H1 (cell line): ENCODE data around the gene KIAA0586. TPM values are rescaled to one million over a fixed set of nuclear protein-coding genes. Genes with fewer than 3 reads are reported as not detected.

Experiments
- CTCF ChIA-PET: fragments of 300-600 bp; sonication (Branson Sonifier 250); formaldehyde crosslinking; loops from one replicate; lab custom pipeline; 2021; ENCODE audit not compliant: partially characterized antibody; lab: Charles Lee
- POLR2A ChIA-PET: fragments of 300-600 bp; sonication (Branson Sonifier 250); formaldehyde crosslinking; loops from one replicate; lab custom pipeline; 2021; ENCODE audit warnings: inconsistent platforms; ENCODE audit not compliant: partially characterized antibody; lab: Charles Lee
- DNase-seq, 2 experiments: peaks; one replicate each; pipeline versions ENCODE4 v3.0.0 to v3.0.0-alpha.2; 2010 to 2022; ENCODE audit warnings: low spot score in 2 of 2, low read depth in 1 of 2, mixed read lengths in 1 of 2
- FAIRE-seq: peaks from 2 replicates; lab custom pipeline; 2011; peaks lifted over from hg19 to GRCh38; lab: Jason Lieb, UNC
- H2AFZ ChIP-seq: 2 replicates; pipeline ENCODE4 v1.8.1; 2012; ENCODE audit warnings: low read length, inconsistent platforms
- H2AK5ac ChIP-seq: 2 replicates; pipeline ENCODE4 v1.6.1; 2013; ENCODE audit warnings: low read depth, low read length
- H2BK120ac ChIP-seq: replicated peaks from 2 replicates; pipeline ENCODE3; 2013; ENCODE audit warnings: low read depth, low read length, inconsistent platforms
- H2BK12ac ChIP-seq: 2 replicates; pipeline ENCODE4 v1.6.1; 2013; ENCODE audit warnings: low read depth, low read length
- H2BK15ac ChIP-seq: 2 replicates; pipeline ENCODE4 v1.6.1; 2013; ENCODE audit warnings: low read length
- H2BK20ac ChIP-seq: 2 replicates; pipeline ENCODE4 v1.6.1; 2013; ENCODE audit warnings: low read length
- H2BK5ac ChIP-seq: 2 replicates; pipeline ENCODE4 v1.6.1; 2013; ENCODE audit warnings: low read depth, low read length
- H3K14ac ChIP-seq: 2 replicates; pipeline ENCODE4 v1.6.1; 2013; ENCODE audit warnings: inconsistent platforms; ENCODE audit not compliant: insufficient read length
- H3K18ac ChIP-seq: 2 replicates; pipeline ENCODE4 v1.6.1; 2013; ENCODE audit warnings: low read length; ENCODE audit errors: extremely low read depth
- H3K23ac ChIP-seq: 2 replicates; pipeline ENCODE4 v1.6.1; 2013; ENCODE audit warnings: inconsistent platforms; ENCODE audit not compliant: insufficient read length
- H3K23me2 ChIP-seq: 2 replicates; pipeline ENCODE4 v1.6.1; 2013; ENCODE audit warnings: low read depth, low read length
- H3K27ac ChIP-seq: 2 replicates; pipeline ENCODE4 v1.6.1; 2011; ENCODE audit warnings: low read depth, low read length, inconsistent platforms
- H3K27me3 ChIP-seq, 4 experiments: replicated peaks in 1 of 4; 1 replicate in 1 of 4; 2 replicates in 3 of 4; pipeline versions ENCODE4 v1.6.1 to v1.8.1; 2011 to 2013; ENCODE audit warnings: low read length in 3 of 4, mild to moderate bottlenecking in 3 of 4, inconsistent platforms in 2 of 4, mixed read lengths in 2 of 4, moderate library complexity in 1 of 4; ENCODE audit not compliant: control insufficient read depth in 3 of 4, insufficient read depth in 3 of 4; ENCODE audit errors: extremely low read depth in 1 of 4
- H3K36me3 ChIP-seq, 4 experiments: 2 replicates each; pipeline versions ENCODE4 v1.6.1 to v1.8.1; 2011 to 2013; ENCODE audit warnings: mild to moderate bottlenecking in 4 of 4, low read length in 3 of 4, moderate library complexity in 2 of 4, control low read depth in 1 of 4, inconsistent platforms in 1 of 4; ENCODE audit not compliant: insufficient read depth in 4 of 4, control insufficient read depth in 2 of 4
- H3K4ac ChIP-seq: replicated peaks from 2 replicates; pipeline ENCODE3; 2013; ENCODE audit warnings: low read length, low read depth, mixed read lengths, inconsistent platforms; ENCODE audit not compliant: insufficient read length
- H3K4me1 ChIP-seq, 4 experiments: replicated peaks in 1 of 4; 1 replicate in 1 of 4; 2 replicates in 3 of 4; pipeline versions ENCODE4 v1.6.1 to v1.8.1; 2011 to 2013; ENCODE audit warnings: low read length in 3 of 4, inconsistent platforms in 2 of 4, mixed read lengths in 1 of 4; ENCODE audit not compliant: insufficient read depth in 4 of 4, control insufficient read depth in 3 of 4
- H3K4me2 ChIP-seq, 2 experiments: 2 replicates each; pipeline versions ENCODE4 v1.6.1 to v1.8.1; 2011 to 2013; ENCODE audit warnings: low read depth in 2 of 2, low read length in 2 of 2, control low read depth in 1 of 2, inconsistent platforms in 1 of 2, mild to moderate bottlenecking in 1 of 2; ENCODE audit not compliant: insufficient read depth in 1 of 2
- H3K4me3 ChIP-seq, 4 experiments: fragments of 200-600, 300-600 bp in 1 of 4; sonication (generic), shearing (Covaris generic), sonication (Bioruptor Twin) in 1 of 4; 2 replicates each; pipeline versions ENCODE4 v1.5.1 to v1.8.1; 2011 to 2016; ENCODE audit warnings: low read length in 4 of 4, low read depth in 3 of 4, control low read depth in 2 of 4, inconsistent platforms in 2 of 4, mild to moderate bottlenecking in 2 of 4, mixed read lengths in 1 of 4, moderate library complexity in 1 of 4; ENCODE audit not compliant: insufficient read depth in 2 of 4; ENCODE audit errors: extremely low read depth in 1 of 4
- H3K56ac ChIP-seq: replicated peaks from 2 replicates; pipeline ENCODE3; 2013; ENCODE audit warnings: low read depth, mild to moderate bottlenecking, mixed read lengths, low read length, inconsistent platforms; ENCODE audit not compliant: insufficient read length
- H3K79me1 ChIP-seq: 2 replicates; pipeline ENCODE4 v1.6.1; 2013; ENCODE audit warnings: low read depth, low read length, control low read depth
- H3K79me2 ChIP-seq, 2 experiments: 2 replicates each; pipeline versions ENCODE4 v1.6.1 to v1.8.1; 2012 to 2013; ENCODE audit warnings: low read length in 2 of 2, mild to moderate bottlenecking in 2 of 2, inconsistent platforms in 1 of 2; ENCODE audit not compliant: insufficient read depth in 2 of 2, control insufficient read depth in 1 of 2
- H3K9ac ChIP-seq, 4 experiments: replicated peaks in 1 of 4; 1 replicate in 1 of 4; 2 replicates in 3 of 4; pipeline versions ENCODE4 v1.6.1 to v1.8.1; 2011 to 2013; ENCODE audit warnings: low read depth in 3 of 4, low read length in 3 of 4, control low read depth in 2 of 4, mild to moderate bottlenecking in 2 of 4, moderate library complexity in 2 of 4, inconsistent platforms in 1 of 4; ENCODE audit errors: extremely low read depth in 1 of 4
- H3K9me3 ChIP-seq, 2 experiments: 2 replicates each; pipeline versions ENCODE4 v1.6.1 to v1.8.1; 2012 to 2013; ENCODE audit warnings: mild to moderate bottlenecking in 2 of 2, moderate library complexity in 2 of 2, control low read depth in 1 of 2, inconsistent platforms in 1 of 2, low read depth in 1 of 2, low read length in 1 of 2, mixed read lengths in 1 of 2; ENCODE audit not compliant: insufficient read depth in 2 of 2
- H4K20me1 ChIP-seq, 2 experiments: replicated peaks in 1 of 2; 2 replicates each; pipeline versions ENCODE3 to v1.8.1; 2011 to 2013; ENCODE audit warnings: inconsistent platforms in 2 of 2, low read length in 2 of 2, mild to moderate bottlenecking in 1 of 2; ENCODE audit not compliant: insufficient read depth in 2 of 2, control insufficient read depth in 1 of 2
- H4K5ac ChIP-seq: 2 replicates; pipeline ENCODE4 v1.6.1; 2013; ENCODE audit warnings: low read length, low read depth, mixed read lengths, inconsistent platforms; ENCODE audit not compliant: insufficient read length
- H4K8ac ChIP-seq: 2 replicates; pipeline ENCODE4 v1.8.0; 2013; ENCODE audit warnings: mild to moderate bottlenecking, moderate library complexity, low read length, inconsistent platforms; ENCODE audit not compliant: insufficient read depth; ENCODE audit errors: extremely low read depth
- H4K91ac ChIP-seq: replicated peaks from 2 replicates; pipeline ENCODE3; 2013; ENCODE audit warnings: low read length, mixed read lengths, inconsistent platforms; ENCODE audit not compliant: insufficient read length
- BACH1 ChIP-seq: IDR thresholded peaks from 2 replicates; pipeline ENCODE4 v1.6.1; 2012; ENCODE audit warnings: low read length, improper control_type of control experiment
- KDM5A ChIP-seq: fragments of 200-600 bp; IDR thresholded peaks from 2 replicates; pipeline ENCODE4 v1.7.1; 2012; ENCODE audit warnings: mild to moderate bottlenecking, low read length, inconsistent platforms, mixed read lengths
- NRF1 ChIP-seq: IDR thresholded peaks from 2 replicates; pipeline ENCODE4 v1.6.1; 2011; ENCODE audit warnings: mild to moderate bottlenecking, low read depth, low read length, improper control_type of control experiment
- POU5F1 ChIP-seq: IDR thresholded peaks from 2 replicates; pipeline ENCODE4 v1.6.1; 2011; ENCODE audit warnings: low read depth, mild to moderate bottlenecking, low read length, moderate library complexity
- RXRA ChIP-seq: IDR thresholded peaks from 2 replicates; pipeline ENCODE4 v1.6.1; 2011; ENCODE audit warnings: low read depth, mild to moderate bottlenecking, low read length, moderate library complexity; ENCODE audit not compliant: insufficient read depth
- SIN3A ChIP-seq, 2 experiments: IDR thresholded peaks in 1 of 2; conservative IDR thresholded peaks in 1 of 2; 2 replicates each; pipeline ENCODE4 v1.6.1; 2011 to 2012; ENCODE audit warnings: low read length in 2 of 2, improper control_type of control experiment in 1 of 2, low read depth in 1 of 2, mild to moderate bottlenecking in 1 of 2
- SIX5 ChIP-seq: IDR thresholded peaks from 2 replicates; pipeline ENCODE4 v1.6.1; 2011; ENCODE audit warnings: mild to moderate bottlenecking, low read depth, low read length
- SP1 ChIP-seq: IDR thresholded peaks from 2 replicates; pipeline ENCODE4 v1.6.1; 2011; ENCODE audit warnings: low read depth, low read length
- SRF ChIP-seq: IDR thresholded peaks from 2 replicates; pipeline ENCODE4 v1.6.1; 2011; ENCODE audit warnings: mild to moderate bottlenecking, low read depth, low read length, moderate library complexity
- SUZ12 ChIP-seq: fragments of 200-600 bp; sonication (generic); IDR thresholded peaks from 2 replicates; pipeline ENCODE4 v1.6.1; 2012; ENCODE audit warnings: mild to moderate bottlenecking, inconsistent platforms, low read length, moderate library complexity, mixed read lengths
- ZNF274 ChIP-seq: IDR thresholded peaks from 2 replicates; pipeline ENCODE4 v1.7.0; 2012; ENCODE audit warnings: low read length, borderline replicate concordance; ENCODE audit errors: extremely low read depth
- WGBS, 2 experiments: shearing (Covaris generic) in 1 of 2; methylation state at CpG; one replicate each; pipeline versions ENCODE4 v1.1.6 to v1.1.7; 2013 to 2015; ENCODE audit warnings: low lambda C conversion rate in 2 of 2, mixed read lengths in 2 of 2, inconsistent platforms in 1 of 2, low coverage in 1 of 2, missing lambda C conversion rate in 1 of 2; ENCODE audit not compliant: insufficient replicate concordance in 2 of 2, insufficient coverage in 1 of 2, insufficient read length in 1 of 2; ENCODE audit errors: extremely low coverage in 1 of 2, missing lambda C conversion rate in 1 of 2; 5-methylcytosine and 5-hydroxymethylcytosine counted together
- polyA plus RNA-seq, 7 experiments: library from polyadenylated mRNA; depleted of rRNA in 3 of 7; stranded (reverse) in 5 of 7; unstranded in 2 of 7; fragments of >200 nt in 5 of 7; fragments of 200-250 nt in 2 of 7; gene quantifications; 1 replicate in 5 of 7; 2 replicates in 1 of 7; 4 replicates in 1 of 7; pipeline versions ENCODE4 v1.2.1 to v1.2.3, GENCODE V29; 2011 to 2013; ENCODE audit warnings: missing spikeins in 2 of 7, mixed read lengths in 2 of 7
- total RNA-seq: library from RNA; stranded (reverse); fragmentation: NEBNext Ultra II Directional; extraction: Animal tissue kit (Norgen Biotek cat#: 25700); gene quantifications from 2 replicates; pipeline ENCODE4 v1.2.1, GENCODE V29; 2021
- TF ChIP-seq, protein P1 (sequence below): IDR thresholded peaks from 2 replicates; pipeline ENCODE4 v1.6.1; 2012; ENCODE audit warnings: low read length, inconsistent platforms
- TF ChIP-seq, protein P2 (sequence below): IDR thresholded peaks from 2 replicates; pipeline ENCODE4 v1.6.1; 2012; ENCODE audit warnings: inconsistent platforms

The KIAA0586 gene
- total and polyA plus RNA-seq, 2 of the 8 experiments (the other 6 are each of a cell fraction or from before 2014, with no cell fraction given): 7.2 to 24.8 TPM

DNA sequence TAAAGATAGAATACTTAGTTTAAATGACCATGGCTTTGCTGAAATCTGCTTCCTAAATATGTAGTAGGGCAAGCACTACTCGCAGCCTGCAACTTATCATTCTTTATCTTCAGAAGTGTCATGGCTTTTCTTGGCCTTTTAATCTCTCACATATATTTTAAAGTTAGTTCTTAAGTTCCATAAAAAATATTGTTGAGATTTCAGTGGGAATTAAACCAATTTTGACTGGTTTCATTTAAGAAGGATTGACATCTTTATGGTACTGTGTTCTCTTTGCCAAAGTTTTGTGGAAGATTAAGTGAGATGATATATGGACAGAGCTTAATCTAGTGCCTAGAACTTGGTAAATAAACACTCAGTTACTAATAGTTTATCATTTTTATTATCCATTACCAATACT is 56.7 kb downstream of the KIAA0586 start:
- ChIA-PET POLR2A (no interaction called here), CTCF (no interaction called here)
- no peak overlapping the region for H2BK15ac ChIP-seq
- H3K18ac ChIP-seq: no peak overlapping the region
- H4K5ac ChIP-seq: no peak overlapping the region
- no peaks in the 10 kb centered on the region for H3K79me2 ChIP-seq
- DNase-seq (no peak), FAIRE-seq (no peak)
- H3K14ac ChIP-seq: no peak overlapping the region
- no peaks in the 10 kb centered on the region for H3K23me2 ChIP-seq
- H3K56ac ChIP-seq: no peak overlapping the region
- no peak overlapping the region for H2BK120ac ChIP-seq
- H3K9ac ChIP-seq: no peak overlapping the region
- H2BK20ac ChIP-seq: no peak overlapping the region
- H4K91ac ChIP-seq: no peak overlapping the region
- H3K23ac ChIP-seq: no peak overlapping the region
- H3K79me1 ChIP-seq: no peaks in the 10 kb centered on the region
- H2AK5ac ChIP-seq: no peak overlapping the region
- WGBS, 2 experiments: 89% methylated on average over 1 of the region's 1 CpG; no CpG with 5 or more reads in 1 of the 2 experiments
- no peak overlapping the region for H2BK5ac ChIP-seq
- no peaks in the 10 kb centered on the region for H4K20me1 ChIP-seq
- no peaks in the 10 kb centered on the region for H3K27me3 ChIP-seq
- no peak overlapping the region for H3K27ac ChIP-seq
- no peaks in the 10 kb centered on the region for H3K9me3 ChIP-seq
- no peak overlapping the region for H3K4ac ChIP-seq
- H3K4me2 ChIP-seq: no peak overlapping the region
- H4K8ac ChIP-seq: no peak overlapping the region
- no peak overlapping the region for H2BK12ac ChIP-seq
- H3K4me3 ChIP-seq: no peak overlapping the region
- no peak overlapping the region for H2AFZ ChIP-seq
- no peaks in the 10 kb centered on the region for H3K4me1 ChIP-seq
- H3K36me3 ChIP-seq: peaks cover 0 to 20% (median 1%) of the 10 kb centered on the region in 4 experiments; a peak in 4 of 8 replicates
- TF ChIP-seq SUZ12 (no peak), SIN3A (conservative IDR thresholded peaks at IDR 0.05 in 1 of 2, IDR thresholded peaks at IDR 0.05 in 1 of 2; ENCODE audit: low read depth in 1 of 2, low read length in 2 of 2) (no peak), BACH1 (no peak), SIX5 (no peak), ZNF274 (no peak), SRF (no peak), KDM5A (no peak), POU5F1 (no peak), RXRA (no peak), SP1 (no peak), NRF1 (no peak)
- TF ChIP-seq, protein P1, sequence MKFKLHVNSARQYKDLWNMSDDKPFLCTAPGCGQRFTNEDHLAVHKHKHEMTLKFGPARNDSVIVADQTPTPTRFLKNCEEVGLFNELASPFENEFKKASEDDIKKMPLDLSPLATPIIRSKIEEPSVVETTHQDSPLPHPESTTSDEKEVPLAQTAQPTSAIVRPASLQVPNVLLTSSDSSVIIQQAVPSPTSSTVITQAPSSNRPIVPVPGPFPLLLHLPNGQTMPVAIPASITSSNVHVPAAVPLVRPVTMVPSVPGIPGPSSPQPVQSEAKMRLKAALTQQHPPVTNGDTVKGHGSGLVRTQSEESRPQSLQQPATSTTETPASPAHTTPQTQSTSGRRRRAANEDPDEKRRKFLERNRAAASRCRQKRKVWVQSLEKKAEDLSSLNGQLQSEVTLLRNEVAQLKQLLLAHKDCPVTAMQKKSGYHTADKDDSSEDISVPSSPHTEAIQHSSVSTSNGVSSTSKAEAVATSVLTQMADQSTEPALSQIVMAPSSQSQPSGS: no peak
- TF ChIP-seq, protein P2, sequence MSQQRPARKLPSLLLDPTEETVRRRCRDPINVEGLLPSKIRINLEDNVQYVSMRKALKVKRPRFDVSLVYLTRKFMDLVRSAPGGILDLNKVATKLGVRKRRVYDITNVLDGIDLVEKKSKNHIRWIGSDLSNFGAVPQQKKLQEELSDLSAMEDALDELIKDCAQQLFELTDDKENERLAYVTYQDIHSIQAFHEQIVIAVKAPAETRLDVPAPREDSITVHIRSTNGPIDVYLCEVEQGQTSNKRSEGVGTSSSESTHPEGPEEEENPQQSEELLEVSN: no peak
